H54 (cell line): ENCODE data around the gene ACHE.
"Not testable (repeated sequence)": the region's sequence is repeated elsewhere in the genome, so short reads cannot be mapped to it uniquely, and the experiment has no call there.

Experiments
- DNase-seq: peaks from one replicate; pipeline ENCODE4 v3.0.0; 2011; ENCODE audit warnings: low spot score, mixed read lengths; ENCODE audit not compliant: insufficient read length
- FAIRE-seq: peaks from 3 replicates; lab custom pipeline; 2011; peaks lifted over from hg19 to GRCh38; lab: Jason Lieb, UNC
- POLR2A ChIP-seq: IDR thresholded peaks from 2 replicates; pipeline ENCODE4 v1.6.1; 2011; ENCODE audit warnings: low read depth, mild to moderate bottlenecking, low read length

Gene ACHE

GRCh38 chr7:100911484-100911883 lies 15.8 kb upstream of the ACHE start:
- no peak for FAIRE-seq
- TF ChIP-seq POLR2A = no peak
- no peak for DNase-seq

- DNase-seq, FAIRE-seq: not testable (repeated sequence)
These were observed 14.8 kb upstream of the ACHE start for GRCh38 chr7:100910443-100910842.

- no peak for DNase-seq
- FAIRE-seq = no peak
- TF ChIP-seq POLR2A = no peak
These were observed 12.8 kb upstream of the ACHE start for GRCh38 chr7:100908512-100908911.

GRCh38 chr7:100902638-100903037 lies 7.0 kb upstream of the ACHE start:
- no peak for TF ChIP-seq POLR2A
- DNase-seq (no peak), FAIRE-seq (no peak)

- DNase-seq = no peak
- no peak for FAIRE-seq
- TF ChIP-seq POLR2A = no peak
These were observed 6.2 kb upstream of the ACHE start for GRCh38 chr7:100901921-100902332.

GRCh38 chr7:100900978-100901377 lies 5.3 kb upstream of the ACHE start:
- no peak for TF ChIP-seq POLR2A
- DNase-seq (no peak), FAIRE-seq (no peak)

GRCh38 chr7:100899432-100899831 lies 3.7 kb upstream of the ACHE start:
- FAIRE-seq = no peak
- no peak for TF ChIP-seq POLR2A
- no peak for DNase-seq

- FAIRE-seq (no peak), DNase-seq (no peak)
- TF ChIP-seq POLR2A = no peak
These were observed 2.2 kb upstream of the ACHE start for GRCh38 chr7:100897772-100898454.

GRCh38 chr7:100896732-100897608 lies 1.3 kb upstream of the ACHE start:
- FAIRE-seq (no peak), DNase-seq (peak; percentile 57)
- no peak for TF ChIP-seq POLR2A

GRCh38 chr7:100895956-100896731 lies 456 bp upstream of the ACHE start:
- no peak for DNase-seq
- no peak for TF ChIP-seq POLR2A

GRCh38 chr7:100894860-100895700 lies 608 bp downstream of the ACHE start:
- DNase-seq = no peak
- FAIRE-seq = no peak
- no peak for TF ChIP-seq POLR2A

More at GRCh38 chr7:100895956-100896731, 456 bp upstream of the ACHE start:
- no peak for FAIRE-seq

GRCh38 chr7:100893910-100894721 lies 1.6 kb downstream of the ACHE start:
- TF ChIP-seq POLR2A = no peak
- DNase-seq (no peak), FAIRE-seq (no peak)
